NCI-H187 (cell line): ENCODE data around the gene IFNL1.
"Not testable (repeated sequence)": the region's sequence is repeated elsewhere in the genome, so short reads cannot be mapped to it uniquely, and the experiment has no call there.

ENCODE experiments used
- DNase-seq, 2 experiments: peaks; one replicate each; lab custom pipeline; 2025; lab: John Stamatoyannopoulos, UW

IFNL1 gene

GRCh38 chr19:39308531-39309304 is 12.5 kb downstream of the IFNL1 start:
- no peak for DNase-seq

- DNase-seq: not testable (repeated sequence)
Measured at GRCh38 chr19:39309305-39309670, 13.1 kb downstream of the IFNL1 start.

GRCh38 chr19:39310558-39311311 is 14.5 kb downstream of the IFNL1 start:
- no peak for DNase-seq

- no peak for DNase-seq
Measured at GRCh38 chr19:39314016-39314728, 18.0 kb downstream of the IFNL1 start.

- DNase-seq: no peak
Measured at GRCh38 chr19:39315933-39316332, 19.7 kb downstream of the IFNL1 start.

- DNase-seq: no peak
Measured at GRCh38 chr19:39316627-39317321, 20.6 kb downstream of the IFNL1 start.

GRCh38 chr19:39317476-39317875 is 21.3 kb downstream of the IFNL1 start:
- no peak for DNase-seq

GRCh38 chr19:39318071-39318470 is 21.9 kb downstream of the IFNL1 start:
- DNase-seq: no peak

GRCh38 chr19:39318690-39319089 is 22.5 kb downstream of the IFNL1 start:
- no peak for DNase-seq

- DNase-seq: no peak
Measured at GRCh38 chr19:39319098-39319891, 23.1 kb downstream of the IFNL1 start.

GRCh38 chr19:39319892-39320248 is 23.7 kb downstream of the IFNL1 start:
- DNase-seq: no peak

- DNase-seq: no peak
Measured at GRCh38 chr19:39321117-39321831, 25.1 kb downstream of the IFNL1 start.

- no peak for DNase-seq
Measured at GRCh38 chr19:39321832-39322176, 25.6 kb downstream of the IFNL1 start.

- no peak for DNase-seq
Measured at GRCh38 chr19:39324242-39324842, 28.1 kb downstream of the IFNL1 start.

GRCh38 chr19:39325778-39326665 is 29.8 kb downstream of the IFNL1 start:
- no peak for DNase-seq

GRCh38 chr19:39327363-39328045 is 31.3 kb downstream of the IFNL1 start:
- no peak for DNase-seq

GRCh38 chr19:39328046-39328705 is 32.0 kb downstream of the IFNL1 start:
- peak; percentile 36 to 48 for DNase-seq

- DNase-seq: no peak
Measured at GRCh38 chr19:39329948-39330347, 33.7 kb downstream of the IFNL1 start.
